Spleen (tissue), 11 donors: ENCODE results near the gene BSN. TPM values are rescaled to one million over a fixed set of nuclear protein-coding genes. Genes with fewer than 3 reads are reported as not detected.

Experiments
- DNase-seq: peaks from one replicate; pipeline ENCODE4 v3.0.0-alpha.2; 2020
- H3K27ac ChIP-seq, 8 donors: fragments of 200-600 bp; sonication (generic) in 7 of 8; 1 replicate in 4 of 8; 2 replicates in 4 of 8; pipeline versions ENCODE4 v1.5.0 to v1.8.0; 2016 to 2021; ENCODE audit warnings: inconsistent platforms in 4 of 8, mild to moderate bottlenecking in 4 of 8, moderate library complexity in 1 of 8
- H3K27me3 ChIP-seq, 7 donors: fragments of 200-600 bp; sonication (generic) in 6 of 7; replicated peaks in 1 of 7; 1 replicate in 4 of 7; 2 replicates in 3 of 7; pipeline versions ENCODE4 v1.5.0 to v1.8.0; 2016 to 2021; ENCODE audit warnings: inconsistent platforms in 3 of 7, mild to moderate bottlenecking in 1 of 7
- H3K36me3 ChIP-seq, 6 donors: fragments of 200-600 bp; sonication (generic) in 5 of 6; 1 replicate in 4 of 6; 2 replicates in 2 of 6; pipeline versions ENCODE4 v1.5.0 to v1.8.0; 2016 to 2021; ENCODE audit warnings: inconsistent platforms in 2 of 6
- H3K4me1 ChIP-seq, 6 donors: fragments of 200-600 bp; sonication (generic) in 5 of 6; 1 replicate in 3 of 6; 2 replicates in 3 of 6; pipeline versions ENCODE4 v1.5.0 to v1.8.0; 2016 to 2021; ENCODE audit warnings: inconsistent platforms in 3 of 6
- H3K4me3 ChIP-seq, 8 donors: fragments of 200-600 bp; sonication (generic) in 7 of 8; 1 replicate in 4 of 8; 2 replicates in 4 of 8; pipeline versions ENCODE4 v1.5.0 to v1.8.0; 2016 to 2021; ENCODE audit warnings: inconsistent platforms in 4 of 8, mild to moderate bottlenecking in 4 of 8, moderate library complexity in 2 of 8
- H3K9me3 ChIP-seq, 8 donors: fragments of 200-600 bp; sonication (generic) in 7 of 8; 1 replicate in 4 of 8; 2 replicates in 4 of 8; pipeline versions ENCODE4 v1.5.0 to v1.8.0; 2016 to 2021; ENCODE audit warnings: inconsistent platforms in 4 of 8
- POLR2A ChIP-seq, 3 donors: fragments of 450-650 bp; IDR thresholded peaks; one replicate each; pipeline ENCODE4 v1.5.1; 2017; ENCODE audit warnings: antibody characterized with exemption in 3 of 3, mild to moderate bottlenecking in 1 of 3
- POLR2AphosphoS5 ChIP-seq, 3 donors: sonication (generic); formaldehyde crosslinking; IDR thresholded peaks; one replicate each; pipeline ENCODE4 v1.5.1; 2017; ENCODE audit warnings: antibody characterized with exemption in 3 of 3
- WGBS, 5 donors: extraction: QIAGEN DNeasy Blood & Tissue Kit in 3 of 5; methylation state at CpG; one replicate each; pipeline versions ENCODE4 v1.1.5 to v1.1.7; 2013 to 2018; 5-methylcytosine and 5-hydroxymethylcytosine counted together
- intact Hi-C: fragments of 100-400 bp; cut with DNase I; formaldehyde crosslinking; loops from one replicate; pipeline ENCODE4 v1.15.0; 2023; ENCODE audit warnings: low total_unique reads
- polyA plus RNA-seq, 3 donors: library from polyadenylated mRNA; stranded (reverse); fragments of 200-250 nt; gene quantifications; one replicate each; pipeline ENCODE4 v1.2.1, GENCODE V29; 2013
- total RNA-seq, 7 donors: library from RNA; depleted of rRNA in 3 of 7; stranded (reverse); fragments of >200 nt in 3 of 7; fragmentation: NEBNext Ultra II Directional in 4 of 7; extraction: Animal tissue kit (Norgen Biotek cat#: 25700) in 4 of 7; gene quantifications; one replicate each; pipeline versions ENCODE4 v1.1.0 to v1.2.1, GENCODE V29; 2016 to 2021
- TF ChIP-seq, protein P1 (sequence below), 11 experiments: fragments of 200-600 bp in 7 of 11; fragments of 450-650 bp in 4 of 11; sonication (generic) in 4 of 11; IDR thresholded peaks in 8 of 11; conservative IDR thresholded peaks in 3 of 11; 1 replicate in 7 of 11; 2 replicates in 4 of 11; pipeline versions ENCODE4 v1.4.0 to v1.8.0; 2016 to 2021; ENCODE audit warnings: antibody characterized with exemption in 11 of 11, inconsistent platforms in 4 of 11, mild to moderate bottlenecking in 1 of 11
- donor health status: healthy with polysubstance abuse.
- donor health status: DM: no; HTN: no; CAD: no; lungs with moderate emphysema.
- donor health status: DM: no; HTN: no; CAD: no.
- donor health status: Bipolar disorder and iron deficiency.
- donor health status: healthy.
- donor health status: DM: no; HTN: no; CAD: no.
- donor health status: DM: yes; HTN: yes; CAD: no.

The BSN gene
- total and polyA plus RNA-seq, 10 donors: 0.02 to 1.1 (median 0.36) TPM

DNA sequence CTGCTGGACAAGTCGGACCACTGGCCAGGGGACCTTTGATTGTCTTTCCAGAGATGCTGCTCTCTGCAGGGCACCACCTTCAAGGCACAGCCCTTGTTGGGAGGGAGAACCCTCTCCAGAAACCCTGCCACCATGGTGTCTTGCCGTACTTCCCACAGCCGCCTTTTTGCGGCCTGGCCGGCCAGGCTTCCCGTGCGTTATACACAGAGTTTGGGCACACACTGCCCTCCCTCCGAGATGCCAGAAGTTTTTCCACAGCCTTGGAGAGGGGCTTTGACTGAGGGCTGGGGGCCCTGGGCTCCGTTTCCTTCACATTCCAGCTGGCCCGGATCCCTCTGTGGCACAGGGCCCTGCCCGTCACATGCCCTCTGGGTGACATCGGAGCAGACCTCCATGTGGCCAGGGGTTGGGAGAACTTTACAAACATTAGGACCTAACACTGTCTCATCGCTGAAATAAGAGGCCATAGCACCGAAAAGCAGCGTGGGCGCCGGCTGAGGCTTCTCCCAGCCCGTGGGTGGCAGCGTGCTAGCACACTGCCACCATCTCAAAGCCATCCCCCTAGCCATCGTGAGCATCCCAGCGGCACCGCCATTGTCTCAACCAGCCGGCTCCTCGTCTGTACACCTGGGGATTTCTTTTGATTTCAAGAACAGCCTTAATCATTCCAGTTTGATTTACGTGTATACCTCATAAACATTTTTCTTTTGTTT, 113.6 kb downstream of the BSN start:
- no peaks in the 10 kb centered on the region for H3K9me3 ChIP-seq
- H3K4me3 ChIP-seq: no peak overlapping the region
- H3K36me3 ChIP-seq: no peaks in the 10 kb centered on the region
- WGBS, 5 donors: 82 to 90% (median 87%) methylated on average over 25 of the region's 25 CpGs
- no peak for DNase-seq
- intact Hi-C loops: no loop called here
- TF ChIP-seq, protein P1, sequence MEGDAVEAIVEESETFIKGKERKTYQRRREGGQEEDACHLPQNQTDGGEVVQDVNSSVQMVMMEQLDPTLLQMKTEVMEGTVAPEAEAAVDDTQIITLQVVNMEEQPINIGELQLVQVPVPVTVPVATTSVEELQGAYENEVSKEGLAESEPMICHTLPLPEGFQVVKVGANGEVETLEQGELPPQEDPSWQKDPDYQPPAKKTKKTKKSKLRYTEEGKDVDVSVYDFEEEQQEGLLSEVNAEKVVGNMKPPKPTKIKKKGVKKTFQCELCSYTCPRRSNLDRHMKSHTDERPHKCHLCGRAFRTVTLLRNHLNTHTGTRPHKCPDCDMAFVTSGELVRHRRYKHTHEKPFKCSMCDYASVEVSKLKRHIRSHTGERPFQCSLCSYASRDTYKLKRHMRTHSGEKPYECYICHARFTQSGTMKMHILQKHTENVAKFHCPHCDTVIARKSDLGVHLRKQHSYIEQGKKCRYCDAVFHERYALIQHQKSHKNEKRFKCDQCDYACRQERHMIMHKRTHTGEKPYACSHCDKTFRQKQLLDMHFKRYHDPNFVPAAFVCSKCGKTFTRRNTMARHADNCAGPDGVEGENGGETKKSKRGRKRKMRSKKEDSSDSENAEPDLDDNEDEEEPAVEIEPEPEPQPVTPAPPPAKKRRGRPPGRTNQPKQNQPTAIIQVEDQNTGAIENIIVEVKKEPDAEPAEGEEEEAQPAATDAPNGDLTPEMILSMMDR (IDR thresholded peaks at IDR 0.05 in 8 of 11, conservative IDR thresholded peaks at IDR 0.05 in 3 of 11): no peak
- TF ChIP-seq POLR2AphosphoS5 (IDR thresholded peaks at IDR 0.05) (no peak), POLR2A (IDR thresholded peaks at IDR 0.05) (no peak)
- no peak overlapping the region for H3K27ac ChIP-seq
- peaks cover 0 to 9% (median 0%) of the 10 kb centered on the region in 7 donors for H3K27me3 ChIP-seq
- H3K4me1 ChIP-seq: peaks cover 0 to 18% (median 3%) of the 10 kb centered on the region in 6 donors

DNA sequence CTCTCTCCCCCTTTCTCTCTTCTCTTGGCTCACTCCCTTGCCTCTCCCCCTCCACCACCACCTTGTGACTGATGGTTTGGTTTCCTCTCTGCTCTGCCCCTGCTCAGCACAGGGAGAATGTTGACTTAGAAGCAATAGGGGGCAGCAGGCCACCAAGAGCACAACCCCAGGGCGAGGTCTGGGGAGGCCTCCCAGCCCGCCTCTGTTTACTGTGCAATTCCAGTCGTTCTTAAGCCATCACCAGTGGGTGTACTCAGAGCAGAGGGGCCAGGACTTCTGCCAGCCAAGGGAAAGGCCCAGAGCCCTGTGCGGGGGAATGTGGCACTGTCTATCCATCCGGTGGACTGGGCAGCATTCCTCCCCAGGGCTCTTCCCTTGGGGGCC, 114.1 kb downstream of the BSN start:
- peaks cover 0 to 9% (median 0%) of the 10 kb centered on the region in 7 donors for H3K27me3 ChIP-seq
- H3K27ac ChIP-seq: no peak overlapping the region
- H3K36me3 ChIP-seq: no peaks in the 10 kb centered on the region
- H3K4me3 ChIP-seq: no peak overlapping the region
- no peak for DNase-seq
- TF ChIP-seq, protein P1 (IDR thresholded peaks at IDR 0.05 in 8 of 11, conservative IDR thresholded peaks at IDR 0.05 in 3 of 11): no peak
- no peak for TF ChIP-seq POLR2A (IDR thresholded peaks at IDR 0.05)
- TF ChIP-seq POLR2AphosphoS5 (IDR thresholded peaks at IDR 0.05): no peak
- H3K9me3 ChIP-seq: no peaks in the 10 kb centered on the region
- intact Hi-C loops: no loop called here
- peaks cover 0 to 22% (median 7%) of the 10 kb centered on the region in 6 donors for H3K4me1 ChIP-seq
- 47 to 70% (median 58%) methylated on average over 5 of the region's 5 CpGs for WGBS, 5 donors

DNA sequence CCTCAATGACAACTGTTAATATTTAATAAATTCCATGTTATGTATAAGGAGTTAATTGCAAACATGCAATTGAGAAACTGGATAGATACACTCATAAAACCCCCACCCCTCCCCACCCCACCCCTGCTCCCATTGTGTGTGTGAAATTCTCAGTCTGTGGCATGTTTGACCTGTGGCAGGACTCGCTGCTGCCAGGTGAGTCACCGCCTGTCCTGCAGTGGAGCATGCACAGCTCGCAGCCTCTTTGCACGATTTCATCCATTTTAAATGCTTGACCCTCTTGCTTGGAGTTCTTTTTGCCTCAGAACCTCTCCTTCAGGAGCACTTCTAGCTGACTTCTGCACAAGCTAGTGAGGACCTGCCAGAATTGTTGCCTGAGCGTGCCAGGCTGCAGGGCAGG, 114.6 kb downstream of the BSN start:
- H3K4me1 ChIP-seq: peaks cover 0 to 26% (median 9%) of the 10 kb centered on the region in 6 donors
- H3K4me3 ChIP-seq: no peak overlapping the region
- H3K27ac ChIP-seq: no peak overlapping the region
- 74 to 90% (median 84%) methylated on average over 5 of the region's 5 CpGs for WGBS, 5 donors
- TF ChIP-seq POLR2AphosphoS5 (IDR thresholded peaks at IDR 0.05) (no peak), POLR2A (IDR thresholded peaks at IDR 0.05) (no peak)
- TF ChIP-seq, protein P1 (IDR thresholded peaks at IDR 0.05 in 8 of 11, conservative IDR thresholded peaks at IDR 0.05 in 3 of 11): no peak
- no peak for DNase-seq
- H3K36me3 ChIP-seq: no peaks in the 10 kb centered on the region
- intact Hi-C loops: no loop called here
- H3K9me3 ChIP-seq: no peaks in the 10 kb centered on the region
- peaks cover 0 to 8% (median 0%) of the 10 kb centered on the region in 7 donors for H3K27me3 ChIP-seq

DNA sequence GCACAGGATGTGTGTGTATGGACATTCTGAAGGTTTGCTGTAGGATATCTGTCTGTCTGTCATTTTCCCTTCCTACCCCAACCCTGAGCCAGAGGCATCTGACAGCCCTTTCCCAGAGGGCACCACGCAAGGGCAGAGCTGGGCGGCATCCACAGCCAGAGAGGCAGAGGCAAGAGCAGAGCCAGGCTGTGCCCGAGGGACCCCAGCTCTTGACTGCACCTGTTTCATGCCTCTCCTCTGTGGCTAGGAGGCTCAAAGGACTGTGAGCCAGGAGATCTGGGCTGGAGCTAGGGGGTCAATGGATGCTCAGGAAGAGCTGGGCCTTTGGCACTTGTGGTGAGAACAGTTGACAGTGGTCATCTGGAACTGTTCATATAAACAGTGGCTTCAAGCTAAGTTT, 115.1 kb downstream of the BSN start:
- H3K27me3 ChIP-seq: peaks cover 0 to 6% (median 0%) of the 10 kb centered on the region in 7 donors
- DNase-seq: no peak
- no peaks in the 10 kb centered on the region for H3K36me3 ChIP-seq
- intact Hi-C loops: no loop called here
- no peak overlapping the region for H3K4me3 ChIP-seq
- H3K4me1 ChIP-seq: peaks cover 0 to 27% (median 9%) of the 10 kb centered on the region in 6 donors
- H3K27ac ChIP-seq: no peak overlapping the region
- no peaks in the 10 kb centered on the region for H3K9me3 ChIP-seq
- WGBS, 5 donors: 80 to 91% (median 85%) methylated on average over 2 to 3 of the region's 3 CpGs
- TF ChIP-seq, protein P1 (IDR thresholded peaks at IDR 0.05 in 8 of 11, conservative IDR thresholded peaks at IDR 0.05 in 3 of 11): no peak
- TF ChIP-seq POLR2AphosphoS5 (IDR thresholded peaks at IDR 0.05) (no peak), POLR2A (IDR thresholded peaks at IDR 0.05) (no peak)
